Pancreas (tissue), 10 donors: ENCODE measurements around the gene SMAD2. TPM values are rescaled to one million over a fixed set of nuclear protein-coding genes. Genes with fewer than 3 reads are reported as not detected.

Experiments used
- ATAC-seq, 4 donors: fragments of 200-7000 bp; cut with Tn5 transposase; one replicate each; pipeline versions ENCODE4 v1.8.0 to v1.9.1; 2020; ENCODE audit warnings: mild to moderate bottlenecking in 4 of 4, moderate library complexity in 4 of 4
- DNase-seq, 6 donors: peaks; one replicate each; pipeline ENCODE4 v3.0.0-alpha.2; 2020
- FAIRE-seq: peaks from 2 replicates; lab custom pipeline; 2012; peaks lifted over from hg19 to GRCh38; lab: Jason Lieb, UNC
- H3K27ac ChIP-seq, 4 donors: fragments of 200-600 bp; sonication (generic); 1 replicate in 3 of 4; 2 replicates in 1 of 4; pipeline versions ENCODE4 v1.5.0 to v1.8.0; 2020
- H3K27me3 ChIP-seq, 4 donors: fragments of 200-600 bp; one replicate each; pipeline ENCODE4 v1.8.0; 2021
- H3K36me3 ChIP-seq, 3 donors: fragments of 200-600 bp; sonication (generic) in 1 of 3; one replicate each; pipeline versions ENCODE4 v1.5.0 to v1.8.0; 2020 to 2021
- H3K4me1 ChIP-seq, 3 donors: fragments of 200-600 bp; one replicate each; pipeline ENCODE4 v1.8.0; 2021
- H3K4me3 ChIP-seq, 4 donors: fragments of 200-600 bp; sonication (generic) in 2 of 4; one replicate each; pipeline versions ENCODE4 v1.5.0 to v1.8.0; 2020 to 2021
- H3K9me3 ChIP-seq, 4 donors: fragments of 200-600 bp; one replicate each; pipeline ENCODE4 v1.8.0; 2021
- CTCF ChIP-seq, 4 donors: fragments of 200-600 bp; sonication (generic) in 3 of 4; IDR thresholded peaks; one replicate each; pipeline versions ENCODE4 v1.5.0 to v1.8.0; 2021; ENCODE audit warnings: antibody characterized with exemption in 4 of 4
- WGBS, 2 donors: extraction: QIAGEN DNeasy Blood & Tissue Kit; methylation state at CpG; one replicate each; pipeline ENCODE4 v1.1.7; 2013; 5-methylcytosine and 5-hydroxymethylcytosine counted together
- intact Hi-C, 3 donors: fragments of 100-400 bp; cut with DNase I; formaldehyde crosslinking; loops; one replicate each; pipeline versions ENCODE4 v1.11.1 to v1.14.2; 2022
- polyA plus RNA-seq, 2 donors: library from polyadenylated mRNA; stranded (reverse); fragments of 200-250 nt; gene quantifications; one replicate each; pipeline ENCODE4 v1.2.3, GENCODE V29; 2013
- total RNA-seq, 6 donors: library from RNA; stranded (reverse); fragmentation: NEBNext Ultra II Directional in 4 of 6; extraction: Animal tissue kit (Norgen Biotek cat#: 25700) in 4 of 6; gene quantifications; one replicate each; pipeline versions ENCODE4 v1.2.1 to v1.2.4, GENCODE V29; 2021 to 2023
- donor health status: healthy with polysubstance abuse.
- donor health status: DM: no; HTN: no; CAD: no; lungs with moderate emphysema.
- donor health status: DM: no; HTN: no; CAD: no.
- donor health status: control.
- donor health status: control.
- donor health status: Bipolar disorder and iron deficiency.
- donor health status: DM: yes; HTN: yes; CAD: no.
- donor health status: DM: no; HTN: no; CAD: no.
- donor health status: DM: no; HTN: no; CAD: no.
- donor health status: DM: yes; HTN: yes; CAD: no.

The SMAD2 gene
- total and polyA plus RNA-seq, 8 donors: 8.7 to 71.2 (median 46.9) TPM

- no peak for FAIRE-seq
- ATAC-seq: no peak
- H3K27me3 ChIP-seq: no peaks in the 10 kb centered on the region
- intact Hi-C loops: no loop called here
- no peaks in the 10 kb centered on the region for H3K4me1 ChIP-seq
- no peak overlapping the region for H3K4me3 ChIP-seq
- DNase-seq: no peak
- TF ChIP-seq CTCF (IDR thresholded peaks at IDR 0.05): no peak
- 58 to 75% methylated on average over 2 of the region's 2 CpGs for WGBS, 2 donors
- H3K27ac ChIP-seq: no peak overlapping the region
- no peaks in the 10 kb centered on the region for H3K9me3 ChIP-seq
- H3K36me3 ChIP-seq: no peaks in the 10 kb centered on the region
Observed at GRCh38 chr18:47949202-47949601, 18.7 kb upstream of the SMAD2 start.

GRCh38 chr18:47946889-47947288 is 16.4 kb upstream of the SMAD2 start:
- Histone ChIP-seq H3K36me3 (no peaks in the 10 kb centered on the region), H3K27ac (no peak overlapping the region), H3K9me3 (no peaks in the 10 kb centered on the region), H3K27me3 (no peaks in the 10 kb centered on the region), H3K4me1 (no peaks in the 10 kb centered on the region), H3K4me3 (no peak overlapping the region)
- WGBS, 2 donors: 77 to 97% methylated on average over 4 of the region's 4 CpGs
- ATAC-seq (no peak), FAIRE-seq (no peak), DNase-seq (no peak)
- no peak for TF ChIP-seq CTCF (IDR thresholded peaks at IDR 0.05)
- intact Hi-C loops: no loop called here

GRCh38 chr18:47944972-47945852 is 14.8 kb upstream of the SMAD2 start:
- FAIRE-seq (no peak), DNase-seq (no peak)
- TF ChIP-seq CTCF (IDR thresholded peaks at IDR 0.05): no peak

GRCh38 chr18:47936952-47937351 is 6.5 kb upstream of the SMAD2 start:
- Histone ChIP-seq H3K4me1 (peaks cover 0 to 8% (median 0%) of the 10 kb centered on the region in 3 donors), H3K36me3 (no peaks in the 10 kb centered on the region), H3K27me3 (no peaks in the 10 kb centered on the region), H3K27ac (no peak overlapping the region), H3K4me3 (no peak overlapping the region), H3K9me3 (no peaks in the 10 kb centered on the region)
- ATAC-seq: no peak
- intact Hi-C loops: no loop called here
- WGBS, 2 donors: 88 to 90% methylated on average over 1 of the region's 1 CpG
- DNase-seq: no peak
- FAIRE-seq: no peak
- no peak for TF ChIP-seq CTCF (IDR thresholded peaks at IDR 0.05)

More at GRCh38 chr18:47944972-47945852, 14.8 kb upstream of the SMAD2 start:
- Histone ChIP-seq H3K36me3 (no peaks in the 10 kb centered on the region), H3K27ac (no peak overlapping the region), H3K27me3 (no peaks in the 10 kb centered on the region), H3K9me3 (no peaks in the 10 kb centered on the region), H3K4me1 (no peaks in the 10 kb centered on the region), H3K4me3 (no peak overlapping the region)
- WGBS, 2 donors: 68 to 79% methylated on average over 6 of the region's 6 CpGs
- ATAC-seq: peak in 2 of 4 donors; percentile 67 to 71
- intact Hi-C loops: no loop called here
